Activated CD8-positive, alpha-beta T cell treated with anti-CD3 and anti-CD28 coated beads for 36 hours (primary cell): ENCODE results near the gene SMYD2. TPM values are rescaled to one million over a fixed set of nuclear protein-coding genes. Genes with fewer than 3 reads are reported as not detected.

Experiments
- ATAC-seq: fragments of 200-7000 bp; cut with Tn5 transposase; one replicate; pipeline ENCODE4 v1.10.0; 2021; ENCODE audit warnings: mild to moderate bottlenecking, moderate library complexity
- CTCF ChIA-PET: fragments of 350-600 bp; sonication (Branson Sonifier 250); formaldehyde crosslinking; loops from one replicate; lab custom pipeline; 2021; ENCODE audit warnings: antibody characterized with exemption; lab: Charles Lee
- POLR2A ChIA-PET: fragments of 350-600 bp; sonication (Branson Sonifier 250); formaldehyde crosslinking; loops from one replicate; lab custom pipeline; 2021; ENCODE audit warnings: antibody characterized with exemption; lab: Charles Lee
- DNase-seq: peaks from one replicate; pipeline ENCODE4 v3.0.0-alpha.2; 2020
- H3K27ac Mint-ChIP-seq: one replicate; pipeline ENCODE4 v1.8.0; 2021; ENCODE audit warnings: mild to moderate bottlenecking, mixed read lengths
- H3K27me3 Mint-ChIP-seq: one replicate; pipeline ENCODE4 v1.8.0; 2021; ENCODE audit warnings: mixed read lengths
- H3K36me3 Mint-ChIP-seq: one replicate; pipeline ENCODE4 v1.8.0; 2021; ENCODE audit warnings: low read depth, mixed read lengths
- H3K4me1 Mint-ChIP-seq: one replicate; pipeline ENCODE4 v1.8.0; 2021; ENCODE audit warnings: low read depth, mixed read lengths
- H3K4me3 Mint-ChIP-seq: one replicate; pipeline ENCODE4 v1.8.0; 2021; ENCODE audit warnings: mild to moderate bottlenecking, moderate library complexity, mixed read lengths
- H3K9me3 Mint-ChIP-seq: one replicate; pipeline ENCODE4 v1.8.0; 2021; ENCODE audit warnings: mixed read lengths
- intact Hi-C: fragments of 100-400 bp; cut with micrococcal nuclease; formaldehyde crosslinking; loops from one replicate; pipeline ENCODE4 v1.10.0; 2022
- total RNA-seq, 2 experiments: library from RNA; stranded (reverse); gene quantifications; one replicate each; pipeline ENCODE4 v1.2.3, GENCODE V29; 2021
- TF ChIP-seq, protein P1 (sequence below): fragments of 200-600 bp; IDR thresholded peaks from one replicate; pipeline ENCODE4 v1.8.0; 2022; ENCODE audit warnings: antibody characterized with exemption, mild to moderate bottlenecking

SMYD2 gene
- total RNA-seq, 2 experiments from 2014 or later: 37.4 to 40.6 TPM

- ChIA-PET POLR2A (interaction anchor here (1.1 kb wide), 1 partner anchor 17 kb away, joined by 3 read pairs; no protein-coding TSS in a partner anchor), CTCF (interaction anchor here (4.5 kb wide), 1 partner anchor 11 kb away, joined by 29 read pairs; no protein-coding TSS in a partner anchor)
- DNase-seq (no peak), ATAC-seq (no peak)
- H3K36me3 Mint-ChIP-seq: peaks cover 34% of the 10 kb centered on the region
- H3K4me3 Mint-ChIP-seq: no peak overlapping the region
- H3K27me3 Mint-ChIP-seq: no peaks in the 10 kb centered on the region
- no peak overlapping the region for H3K27ac Mint-ChIP-seq
- peaks cover 11% of the 10 kb centered on the region for H3K9me3 Mint-ChIP-seq
- TF ChIP-seq, protein P1, sequence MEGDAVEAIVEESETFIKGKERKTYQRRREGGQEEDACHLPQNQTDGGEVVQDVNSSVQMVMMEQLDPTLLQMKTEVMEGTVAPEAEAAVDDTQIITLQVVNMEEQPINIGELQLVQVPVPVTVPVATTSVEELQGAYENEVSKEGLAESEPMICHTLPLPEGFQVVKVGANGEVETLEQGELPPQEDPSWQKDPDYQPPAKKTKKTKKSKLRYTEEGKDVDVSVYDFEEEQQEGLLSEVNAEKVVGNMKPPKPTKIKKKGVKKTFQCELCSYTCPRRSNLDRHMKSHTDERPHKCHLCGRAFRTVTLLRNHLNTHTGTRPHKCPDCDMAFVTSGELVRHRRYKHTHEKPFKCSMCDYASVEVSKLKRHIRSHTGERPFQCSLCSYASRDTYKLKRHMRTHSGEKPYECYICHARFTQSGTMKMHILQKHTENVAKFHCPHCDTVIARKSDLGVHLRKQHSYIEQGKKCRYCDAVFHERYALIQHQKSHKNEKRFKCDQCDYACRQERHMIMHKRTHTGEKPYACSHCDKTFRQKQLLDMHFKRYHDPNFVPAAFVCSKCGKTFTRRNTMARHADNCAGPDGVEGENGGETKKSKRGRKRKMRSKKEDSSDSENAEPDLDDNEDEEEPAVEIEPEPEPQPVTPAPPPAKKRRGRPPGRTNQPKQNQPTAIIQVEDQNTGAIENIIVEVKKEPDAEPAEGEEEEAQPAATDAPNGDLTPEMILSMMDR: no peak
- intact Hi-C loops: no loop called here
- no peaks in the 10 kb centered on the region for H3K4me1 Mint-ChIP-seq
These were observed 61.6 kb downstream of the SMYD2 start for GRCh38 chr1:214342525-214342924.

DNA sequence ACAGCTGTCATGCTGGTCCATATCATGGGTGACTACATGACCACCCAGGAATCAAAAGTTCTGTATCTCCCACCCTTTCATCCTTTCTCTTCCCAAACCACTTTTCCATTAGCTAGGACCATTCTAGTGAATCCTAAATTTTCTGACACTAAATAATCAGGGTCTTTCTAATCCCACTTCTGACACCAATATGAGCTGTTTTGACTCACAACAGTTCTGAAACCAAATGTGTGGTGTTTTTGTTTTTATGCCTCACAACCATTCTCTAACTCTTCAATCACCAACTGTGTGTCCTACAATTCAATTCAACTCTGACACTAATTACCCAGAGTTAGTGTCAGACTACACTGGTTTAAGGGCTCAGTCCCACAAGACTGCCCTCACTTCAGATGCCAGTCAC is 63.9 kb downstream of the SMYD2 start:
- Mint-ChIP-seq H3K27me3 (no peaks in the 10 kb centered on the region), H3K4me3 (no peak overlapping the region), H3K4me1 (no peaks in the 10 kb centered on the region), H3K27ac (no peak overlapping the region), H3K9me3 (peaks cover 11% of the 10 kb centered on the region), H3K36me3 (peaks cover 33% of the 10 kb centered on the region)
- intact Hi-C loops: no loop called here
- ChIA-PET POLR2A (no interaction called here), CTCF (interaction anchor here (1.1 to 2.5 kb wide), 3 partner anchors 12 to 241 kb away, joined by 3 to 18 read pairs (median 4); no protein-coding TSS in a partner anchor)
- no peak for DNase-seq
- TF ChIP-seq, protein P1: no peak
- ATAC-seq: no peak

DNA sequence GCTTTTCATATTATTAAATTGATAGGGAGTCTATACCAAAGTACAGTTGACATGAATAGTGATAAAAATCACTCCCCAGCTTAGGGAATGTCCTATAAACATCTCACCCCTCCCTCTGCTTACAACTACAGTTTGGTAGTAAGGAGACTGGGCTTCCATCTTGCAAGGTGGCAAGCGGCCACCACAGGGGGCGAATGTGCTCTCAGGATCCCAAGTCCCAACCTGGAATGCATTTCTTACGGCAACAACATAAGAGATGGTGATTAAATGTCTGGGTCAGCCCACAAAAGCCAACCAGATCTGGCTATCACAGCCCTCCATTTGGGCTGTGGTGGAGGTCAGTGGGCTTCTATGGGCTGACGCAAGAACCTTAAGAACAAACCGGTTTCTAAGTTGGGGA is 68.0 kb downstream of the SMYD2 start:
- ATAC-seq (no peak), DNase-seq (no peak)
- Mint-ChIP-seq H3K4me3 (no peak overlapping the region), H3K9me3 (peaks cover 9% of the 10 kb centered on the region), H3K36me3 (peaks cover 19% of the 10 kb centered on the region), H3K27me3 (no peaks in the 10 kb centered on the region), H3K4me1 (no peaks in the 10 kb centered on the region), H3K27ac (no peak overlapping the region)
- ChIA-PET CTCF (interaction anchor here (0.9 to 2.5 kb wide), 4 partner anchors 15 to 242 kb away, joined by 3 to 12 read pairs (median 5); no protein-coding TSS in a partner anchor), POLR2A (no interaction called here)
- intact Hi-C loops: no loop called here
- TF ChIP-seq, protein P1: no peak

- H3K9me3 Mint-ChIP-seq: peaks cover 3% of the 10 kb centered on the region
- CTCF ChIA-PET: interaction anchor here (0.8 to 2.5 kb wide), 6 partner anchors 12 to 241 kb away, joined by 3 to 12 read pairs (median 3); no protein-coding TSS in a partner anchor
- peaks cover 2% of the 10 kb centered on the region for H3K27me3 Mint-ChIP-seq
- H3K4me3 Mint-ChIP-seq: no peak overlapping the region
- H3K27ac Mint-ChIP-seq: no peak overlapping the region
- DNase-seq: no peak
- ATAC-seq: no peak
- TF ChIP-seq, protein P1: no peak
- peaks cover 11% of the 10 kb centered on the region for H3K36me3 Mint-ChIP-seq
- intact Hi-C loops: no loop called here
- no peaks in the 10 kb centered on the region for H3K4me1 Mint-ChIP-seq
- POLR2A ChIA-PET: no interaction called here
These were observed 68.8 kb downstream of the SMYD2 start for GRCh38 chr1:214349781-214350180.

DNA sequence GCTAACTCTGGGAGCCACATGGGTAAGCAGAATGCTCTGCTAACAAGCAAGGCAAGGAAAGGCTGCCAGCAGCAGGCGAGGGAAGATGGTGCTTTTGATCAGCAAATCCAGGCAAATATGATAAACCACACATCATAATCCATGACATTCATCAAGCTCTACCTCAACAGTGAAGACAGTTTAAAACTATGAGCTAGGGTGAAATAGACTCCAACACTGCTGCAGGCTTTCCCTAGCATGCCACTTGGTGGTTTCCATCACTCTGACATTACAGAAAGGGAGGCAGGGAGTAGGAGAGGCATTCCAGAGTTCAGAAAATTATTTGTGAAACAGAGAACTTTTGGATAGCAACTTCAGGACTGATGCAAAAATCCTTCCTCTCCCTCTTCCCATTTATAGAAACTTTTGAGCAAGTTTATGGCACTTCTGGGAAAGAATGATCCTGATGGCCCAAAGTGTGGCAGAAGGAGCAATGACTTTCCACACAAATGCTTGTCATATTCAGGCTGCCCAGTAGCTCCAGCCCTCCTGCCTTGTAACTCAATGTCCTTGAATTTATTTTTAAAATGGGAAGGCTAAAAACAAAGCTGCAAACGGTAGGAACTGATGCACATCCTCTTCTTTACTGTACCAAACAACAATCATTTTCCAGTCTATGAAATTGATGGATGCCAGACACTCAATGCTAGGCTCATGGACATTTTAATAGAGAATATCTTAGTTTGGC is 70.8 kb downstream of the SMYD2 start:
- H3K27me3 Mint-ChIP-seq: peaks cover 2% of the 10 kb centered on the region
- CTCF ChIA-PET: interaction anchor here (1.8 kb wide), 1 partner anchor 18 kb away, joined by 7 read pairs; no protein-coding TSS in a partner anchor
- TF ChIP-seq, protein P1: no peak

More for the DNA sequence above, 70.8 kb downstream of the SMYD2 start:
- H3K4me3 Mint-ChIP-seq: no peak overlapping the region
- H3K9me3 Mint-ChIP-seq: no peaks in the 10 kb centered on the region
- DNase-seq (no peak), ATAC-seq (no peak)
- no peak overlapping the region for H3K27ac Mint-ChIP-seq
- intact Hi-C loops: no loop called here
- no peaks in the 10 kb centered on the region for H3K4me1 Mint-ChIP-seq
- POLR2A ChIA-PET: no interaction called here
- peaks cover 3% of the 10 kb centered on the region for H3K36me3 Mint-ChIP-seq
